Esophagus squamous epithelium (tissue), 5 donors: ENCODE measurements around the gene CLNS1A. TPM values are rescaled to one million over a fixed set of nuclear protein-coding genes. Genes with fewer than 3 reads are reported as not detected.

ENCODE experiments used
- DNase-seq: peaks from one replicate; lab custom pipeline; 2025; lab: John Stamatoyannopoulos, UW
- H3K27ac ChIP-seq, 4 donors: fragments of 200-600 bp; sonication (generic); one replicate each; pipeline ENCODE4 v1.5.1; 2016 to 2019; ENCODE audit warnings: mild to moderate bottlenecking in 1 of 4
- H3K27me3 ChIP-seq, 4 donors: fragments of 200-600 bp; sonication (generic); 1 replicate in 3 of 4; 2 replicates in 1 of 4; pipeline versions ENCODE4 v1.5.1 to v1.6.0; 2017 to 2021; ENCODE audit warnings: antibody characterized with exemption in 1 of 4
- H3K36me3 ChIP-seq, 3 donors: fragments of 200-600 bp; sonication (generic); one replicate each; pipeline ENCODE4 v1.5.1; 2016 to 2019
- H3K4me1 ChIP-seq, 3 donors: fragments of 200-600 bp; sonication (generic); one replicate each; pipeline ENCODE4 v1.5.1; 2017 to 2019
- H3K4me3 ChIP-seq, 4 donors: fragments of 200-600 bp; sonication (generic); 1 replicate in 3 of 4; 2 replicates in 1 of 4; pipeline ENCODE4 v1.5.1; 2016 to 2019; ENCODE audit warnings: mild to moderate bottlenecking in 2 of 4, moderate library complexity in 1 of 4
- H3K9me3 ChIP-seq, 3 donors: fragments of 200-600 bp; sonication (generic); one replicate each; pipeline ENCODE4 v1.5.1; 2016 to 2019
- CTCF ChIP-seq, 6 experiments: fragments of 450-650 bp in 4 of 6; fragments of 200-600 bp in 2 of 6; sonication (generic) in 2 of 6; IDR thresholded peaks; one replicate each; pipeline ENCODE4 v1.5.1; 2016 to 2019; ENCODE audit warnings: antibody characterized with exemption in 6 of 6, mild to moderate bottlenecking in 4 of 6, moderate library complexity in 4 of 6
- POLR2A ChIP-seq, 4 donors: fragments of 450-650 bp; IDR thresholded peaks; one replicate each; pipeline ENCODE4 v1.6.1; 2017; ENCODE audit warnings: antibody characterized with exemption in 4 of 4, mild to moderate bottlenecking in 4 of 4, moderate library complexity in 3 of 4
- WGBS, 2 donors: methylation state at CpG; one replicate each; pipeline ENCODE4 v1.1.5; 2018; 5-methylcytosine and 5-hydroxymethylcytosine counted together
- intact Hi-C: fragments of 100-400 bp; cut with DNase I; formaldehyde crosslinking; loops from one replicate; pipeline ENCODE4 v1.15.0; 2022
- total RNA-seq, 4 donors: library from RNA; depleted of rRNA; stranded (reverse); fragments of >200 nt; gene quantifications; one replicate each; pipeline ENCODE4 v1.1.0, GENCODE V29; 2016
- donor health status: DM: yes; HTN: yes; CAD: no.

The CLNS1A gene
- total RNA-seq, 4 donors from 2014 or later = 27.5 to 140 (median 84.2) TPM

GRCh38 chr11:77604281-77604680 is 33.3 kb downstream of the CLNS1A start:
- TF ChIP-seq POLR2A (IDR thresholded peaks at IDR 0.05) = no peak
- no peak for TF ChIP-seq CTCF (IDR thresholded peaks at IDR 0.05)
- Histone ChIP-seq H3K4me3 (no peak overlapping the region), H3K9me3 (no peaks in the 10 kb centered on the region), H3K4me1 (peaks cover 4 to 12% (median 7%) of the 10 kb centered on the region in 3 donors), H3K27ac (no peak overlapping the region), H3K27me3 (no peaks in the 10 kb centered on the region), H3K36me3 (peaks cover 0 to 34% (median 0%) of the 10 kb centered on the region in 3 donors)
- no peak for DNase-seq
- intact Hi-C loops = no loop called here
- 93 to 95% methylated on average over 2 of the region's 2 CpGs for WGBS, 2 donors

GRCh38 chr11:77602381-77603088 is 35.1 kb downstream of the CLNS1A start:
- WGBS, 2 donors = 80 to 85% methylated on average over 3 of the region's 3 CpGs
- H3K36me3 ChIP-seq = peaks cover 0 to 17% (median 0%) of the 10 kb centered on the region in 3 donors
- H3K9me3 ChIP-seq = no peaks in the 10 kb centered on the region
- TF ChIP-seq CTCF (IDR thresholded peaks at IDR 0.05) (no peak), POLR2A (IDR thresholded peaks at IDR 0.05) (no peak)
- H3K4me3 ChIP-seq = no peak overlapping the region
- H3K4me1 ChIP-seq = peaks cover 4 to 12% (median 7%) of the 10 kb centered on the region in 3 donors
- no peaks in the 10 kb centered on the region for H3K27me3 ChIP-seq
- intact Hi-C loops = no loop called here
- peak overlapping the region in 3 of 4 donors; percentile 17 to 29 (median 24) for H3K27ac ChIP-seq
- DNase-seq = no peak

- no peaks in the 10 kb centered on the region for H3K27me3 ChIP-seq
- TF ChIP-seq POLR2A (IDR thresholded peaks at IDR 0.05) = no peak
- no peak for TF ChIP-seq CTCF (IDR thresholded peaks at IDR 0.05)
- no peak overlapping the region for H3K27ac ChIP-seq
- no peaks in the 10 kb centered on the region for H3K36me3 ChIP-seq
- no peak for DNase-seq
- H3K9me3 ChIP-seq = no peaks in the 10 kb centered on the region
- H3K4me1 ChIP-seq = peaks cover 4 to 12% (median 7%) of the 10 kb centered on the region in 3 donors
- WGBS, 2 donors = 82 to 89% methylated on average over 2 of the region's 2 CpGs
- intact Hi-C loops = no loop called here
- H3K4me3 ChIP-seq = no peak overlapping the region
These were observed 39.4 kb downstream of the CLNS1A start for GRCh38 chr11:77598195-77598594.

GRCh38 chr11:77596626-77597025 is 41.0 kb downstream of the CLNS1A start:
- H3K36me3 ChIP-seq = no peaks in the 10 kb centered on the region
- H3K27ac ChIP-seq = no peak overlapping the region
- TF ChIP-seq POLR2A (IDR thresholded peaks at IDR 0.05) = no peak
- no peak for TF ChIP-seq CTCF (IDR thresholded peaks at IDR 0.05)
- H3K9me3 ChIP-seq = no peaks in the 10 kb centered on the region
- WGBS, 2 donors = 80 to 93% methylated on average over 2 of the region's 2 CpGs
- intact Hi-C loops = no loop called here
- no peak for DNase-seq
- H3K4me1 ChIP-seq = no peaks in the 10 kb centered on the region
- H3K27me3 ChIP-seq = no peaks in the 10 kb centered on the region
- H3K4me3 ChIP-seq = no peak overlapping the region

GRCh38 chr11:77593883-77594282 is 43.7 kb downstream of the CLNS1A start:
- intact Hi-C loops = no loop called here
- TF ChIP-seq CTCF (IDR thresholded peaks at IDR 0.05) = no peak
- TF ChIP-seq POLR2A (IDR thresholded peaks at IDR 0.05) = no peak
- no peaks in the 10 kb centered on the region for H3K27me3 ChIP-seq

More at GRCh38 chr11:77593883-77594282, 43.7 kb downstream of the CLNS1A start:
- peaks cover 3 to 17% (median 11%) of the 10 kb centered on the region in 3 donors for H3K4me1 ChIP-seq
- no peak overlapping the region for H3K4me3 ChIP-seq
- no peak for DNase-seq
- no peak overlapping the region for H3K27ac ChIP-seq
- H3K9me3 ChIP-seq = no peaks in the 10 kb centered on the region
- H3K36me3 ChIP-seq = no peaks in the 10 kb centered on the region
